Measurements from ENCODE around the gene CEACAM7.

DNA sequence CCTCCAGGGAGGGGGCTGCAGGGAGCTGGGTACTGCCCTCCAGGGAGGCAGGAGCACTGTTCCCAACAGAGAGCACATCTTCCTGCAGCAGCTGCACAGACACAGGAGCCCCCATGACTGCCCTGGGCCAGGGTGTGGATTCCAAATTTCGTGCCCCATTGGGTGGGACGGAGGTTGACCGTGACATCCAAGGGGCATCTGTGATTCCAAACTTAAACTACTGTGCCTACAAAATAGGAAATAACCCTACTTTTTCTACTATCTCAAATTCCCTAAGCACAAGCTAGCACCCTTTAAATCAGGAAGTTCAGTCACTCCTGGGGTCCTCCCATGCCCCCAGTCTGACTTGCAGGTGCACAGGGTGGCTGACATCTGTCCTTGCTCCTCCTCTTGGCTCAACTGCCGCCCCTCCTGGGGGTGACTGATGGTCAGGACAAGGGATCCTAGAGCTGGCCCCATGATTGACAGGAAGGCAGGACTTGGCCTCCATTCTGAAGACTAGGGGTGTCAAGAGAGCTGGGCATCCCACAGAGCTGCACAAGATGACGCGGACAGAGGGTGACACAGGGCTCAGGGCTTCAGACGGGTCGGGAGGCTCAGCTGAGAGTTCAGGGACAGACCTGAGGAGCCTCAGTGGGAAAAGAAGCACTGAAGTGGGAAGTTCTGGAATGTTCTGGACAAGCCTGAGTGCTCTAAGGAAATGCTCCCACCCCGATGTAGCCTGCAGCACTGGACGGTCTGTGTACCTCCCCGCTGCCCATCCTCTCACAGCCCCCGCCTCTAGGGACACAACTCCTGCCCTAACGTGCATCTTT is 12.5 kb upstream of the CEACAM7 start:
- TF ChIP-seq POLR2A (IDR thresholded peaks at IDR 0.05; ENCODE audit: low read depth, low read length) = no peak
- no peak for TF ChIP-seq POLR2AphosphoS5 (IDR thresholded peaks at IDR 0.05; ENCODE audit: low read depth, low read length)
- TF ChIP-seq TAF1 (IDR thresholded peaks at IDR 0.05; ENCODE audit: borderline replicate concordance, low read depth, low read length) = no peak

Measured in GM12892 (cell line).